Pancreas (tissue), 10 donors: ENCODE data around the gene CHP2. TPM values are rescaled to one million over a fixed set of nuclear protein-coding genes. Genes with fewer than 3 reads are reported as not detected.
A peak's percentile ranks its signal among the peaks of the same experiment; 100 is the strongest.
"Not testable (repeated sequence)": the region's sequence is repeated elsewhere in the genome, so short reads cannot be mapped to it uniquely, and the experiment has no call there.

ENCODE experiments used
- ATAC-seq, 4 donors: fragments of 200-7000 bp; cut with Tn5 transposase; one replicate each; pipeline versions ENCODE4 v1.8.0 to v1.9.1; 2020; ENCODE audit warnings: mild to moderate bottlenecking in 4 of 4, moderate library complexity in 4 of 4
- DNase-seq, 6 donors: peaks; one replicate each; pipeline ENCODE4 v3.0.0-alpha.2; 2020
- FAIRE-seq: peaks from 2 replicates; lab custom pipeline; 2012; peaks lifted over from hg19 to GRCh38; lab: Jason Lieb, UNC
- H3K27ac ChIP-seq, 4 donors: fragments of 200-600 bp; sonication (generic); 1 replicate in 3 of 4; 2 replicates in 1 of 4; pipeline versions ENCODE4 v1.5.0 to v1.8.0; 2020
- H3K27me3 ChIP-seq, 4 donors: fragments of 200-600 bp; one replicate each; pipeline ENCODE4 v1.8.0; 2021
- H3K36me3 ChIP-seq, 3 donors: fragments of 200-600 bp; sonication (generic) in 1 of 3; one replicate each; pipeline versions ENCODE4 v1.5.0 to v1.8.0; 2020 to 2021
- H3K4me1 ChIP-seq, 3 donors: fragments of 200-600 bp; one replicate each; pipeline ENCODE4 v1.8.0; 2021
- H3K4me3 ChIP-seq, 4 donors: fragments of 200-600 bp; sonication (generic) in 2 of 4; one replicate each; pipeline versions ENCODE4 v1.5.0 to v1.8.0; 2020 to 2021
- H3K9me3 ChIP-seq, 4 donors: fragments of 200-600 bp; one replicate each; pipeline ENCODE4 v1.8.0; 2021
- WGBS, 2 donors: extraction: QIAGEN DNeasy Blood & Tissue Kit; methylation state at CpG; one replicate each; pipeline ENCODE4 v1.1.7; 2013; 5-methylcytosine and 5-hydroxymethylcytosine counted together
- intact Hi-C, 3 donors: fragments of 100-400 bp; cut with DNase I; formaldehyde crosslinking; loops; one replicate each; pipeline versions ENCODE4 v1.11.1 to v1.14.2; 2022
- polyA plus RNA-seq, 2 donors: library from polyadenylated mRNA; stranded (reverse); fragments of 200-250 nt; gene quantifications; one replicate each; pipeline ENCODE4 v1.2.3, GENCODE V29; 2013
- total RNA-seq, 6 donors: library from RNA; stranded (reverse); fragmentation: NEBNext Ultra II Directional in 4 of 6; extraction: Animal tissue kit (Norgen Biotek cat#: 25700) in 4 of 6; gene quantifications; one replicate each; pipeline versions ENCODE4 v1.2.1 to v1.2.4, GENCODE V29; 2021 to 2023
- TF ChIP-seq, protein P1 (sequence below), 4 donors: fragments of 200-600 bp; sonication (generic) in 3 of 4; IDR thresholded peaks; one replicate each; pipeline versions ENCODE4 v1.5.0 to v1.8.0; 2021; ENCODE audit warnings: antibody characterized with exemption in 4 of 4
- donor health status: healthy with polysubstance abuse.
- donor health status: DM: no; HTN: no; CAD: no; lungs with moderate emphysema.
- donor health status: DM: no; HTN: no; CAD: no.
- donor health status: control.
- donor health status: control.
- donor health status: Bipolar disorder and iron deficiency.
- donor health status: DM: yes; HTN: yes; CAD: no.
- donor health status: DM: no; HTN: no; CAD: no.
- donor health status: DM: no; HTN: no; CAD: no.
- donor health status: DM: yes; HTN: yes; CAD: no.

The CHP2 gene
- total and polyA plus RNA-seq, 8 donors: not detected

DNA sequence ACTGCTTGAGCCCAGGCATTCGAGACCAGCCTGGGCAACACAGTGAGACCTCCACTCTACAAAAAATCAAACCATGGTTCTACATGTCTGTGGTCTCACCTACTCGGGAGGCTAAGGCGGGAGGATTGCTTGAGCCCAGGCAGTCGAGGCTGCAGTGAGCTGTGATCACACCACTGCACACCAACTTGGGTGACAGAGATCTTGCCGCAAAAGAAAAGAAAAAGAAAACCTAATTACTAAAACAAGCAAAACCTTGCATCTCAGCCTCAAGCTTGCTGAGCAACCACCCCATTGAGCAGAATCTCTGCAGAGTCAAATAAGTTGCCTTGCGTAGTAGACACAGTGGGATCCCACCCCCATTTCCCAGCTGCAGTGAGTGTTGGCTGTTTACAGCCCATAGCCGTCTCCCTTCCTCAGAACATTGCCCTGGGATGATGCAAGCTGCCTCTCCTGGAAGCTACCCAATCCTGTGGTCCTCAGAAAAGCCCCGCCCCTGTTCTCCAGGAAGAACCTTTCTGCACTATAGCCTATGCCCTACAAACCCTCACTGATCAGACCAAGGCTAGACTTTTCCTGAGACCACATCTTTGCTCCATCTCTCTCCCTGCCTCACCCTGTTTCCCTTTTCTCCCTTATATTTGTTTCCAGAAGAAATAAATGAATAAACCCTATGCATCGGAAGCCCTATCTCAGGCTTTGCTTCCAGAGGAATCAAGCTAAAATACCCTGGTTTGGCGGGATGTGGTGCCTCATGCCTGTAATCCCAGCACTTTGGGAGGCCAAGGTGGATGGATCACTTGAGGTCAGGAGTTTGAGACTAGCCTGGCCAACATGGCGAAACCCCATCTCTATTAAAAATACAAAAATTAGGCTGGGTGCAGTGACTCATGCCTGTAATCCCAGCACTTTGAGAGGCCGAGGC lies 25.1 kb upstream of the CHP2 start:
- FAIRE-seq (no peak), ATAC-seq (peak in 2 of 4 donors; percentile 42 to 51), DNase-seq (no peak)
- TF ChIP-seq, protein P1, sequence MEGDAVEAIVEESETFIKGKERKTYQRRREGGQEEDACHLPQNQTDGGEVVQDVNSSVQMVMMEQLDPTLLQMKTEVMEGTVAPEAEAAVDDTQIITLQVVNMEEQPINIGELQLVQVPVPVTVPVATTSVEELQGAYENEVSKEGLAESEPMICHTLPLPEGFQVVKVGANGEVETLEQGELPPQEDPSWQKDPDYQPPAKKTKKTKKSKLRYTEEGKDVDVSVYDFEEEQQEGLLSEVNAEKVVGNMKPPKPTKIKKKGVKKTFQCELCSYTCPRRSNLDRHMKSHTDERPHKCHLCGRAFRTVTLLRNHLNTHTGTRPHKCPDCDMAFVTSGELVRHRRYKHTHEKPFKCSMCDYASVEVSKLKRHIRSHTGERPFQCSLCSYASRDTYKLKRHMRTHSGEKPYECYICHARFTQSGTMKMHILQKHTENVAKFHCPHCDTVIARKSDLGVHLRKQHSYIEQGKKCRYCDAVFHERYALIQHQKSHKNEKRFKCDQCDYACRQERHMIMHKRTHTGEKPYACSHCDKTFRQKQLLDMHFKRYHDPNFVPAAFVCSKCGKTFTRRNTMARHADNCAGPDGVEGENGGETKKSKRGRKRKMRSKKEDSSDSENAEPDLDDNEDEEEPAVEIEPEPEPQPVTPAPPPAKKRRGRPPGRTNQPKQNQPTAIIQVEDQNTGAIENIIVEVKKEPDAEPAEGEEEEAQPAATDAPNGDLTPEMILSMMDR (IDR thresholded peaks at IDR 0.05): no peak
- H3K27ac ChIP-seq: no peak overlapping the region
- H3K27me3 ChIP-seq: no peaks in the 10 kb centered on the region
- no peak overlapping the region for H3K4me3 ChIP-seq
- H3K36me3 ChIP-seq: no peaks in the 10 kb centered on the region
- no peaks in the 10 kb centered on the region for H3K9me3 ChIP-seq
- intact Hi-C loops: no loop called here
- H3K4me1 ChIP-seq: no peaks in the 10 kb centered on the region
- 54 to 60% methylated on average over 12 of the region's 12 CpGs for WGBS, 2 donors

DNA sequence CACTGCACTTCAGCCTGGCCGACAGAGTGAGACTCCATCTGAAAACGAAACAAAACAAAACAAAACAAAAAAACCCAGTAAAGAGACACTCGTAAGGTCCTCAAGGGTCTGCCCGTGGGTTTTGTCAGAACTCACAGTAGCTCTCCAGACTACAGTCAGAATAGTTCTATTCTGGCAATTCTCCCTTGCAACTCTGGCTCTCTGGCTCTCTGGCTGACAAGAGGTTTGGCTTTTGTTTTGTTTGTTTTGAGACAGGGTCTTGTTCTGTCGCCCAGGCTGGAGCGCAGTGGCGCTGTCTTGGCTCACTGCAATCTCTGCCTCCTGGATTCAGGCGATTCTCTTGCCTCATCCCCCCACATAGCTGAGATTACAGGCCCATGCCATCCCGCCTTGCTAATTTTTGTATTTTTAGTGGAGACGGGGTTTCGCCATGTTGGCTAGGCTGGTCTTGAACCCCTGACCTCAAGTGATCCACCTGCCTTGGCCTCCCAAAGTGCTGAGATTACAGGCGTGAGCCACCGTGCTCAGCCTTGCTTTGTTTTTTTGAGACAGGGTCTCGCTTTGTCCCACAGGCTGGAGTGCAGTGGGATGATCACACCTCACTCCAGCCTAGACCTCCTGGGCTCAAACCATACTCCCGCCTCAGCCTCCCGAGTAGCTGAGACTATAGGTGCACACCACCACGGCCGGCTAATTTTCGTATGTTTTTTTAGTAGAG lies 20.5 kb upstream of the CHP2 start:
- WGBS, 2 donors: 60 to 70% methylated on average over 19 of the region's 19 CpGs
- H3K36me3 ChIP-seq: no peaks in the 10 kb centered on the region
- no peaks in the 10 kb centered on the region for H3K9me3 ChIP-seq
- H3K27ac ChIP-seq: no peak overlapping the region
- no peaks in the 10 kb centered on the region for H3K4me1 ChIP-seq
- intact Hi-C loops: no loop called here
- ATAC-seq (no peak), DNase-seq (no peak), FAIRE-seq (no peak)
- no peak overlapping the region for H3K4me3 ChIP-seq
- peaks cover 0 to 4% (median 0%) of the 10 kb centered on the region in 4 donors for H3K27me3 ChIP-seq
- TF ChIP-seq, protein P1 (IDR thresholded peaks at IDR 0.05): no peak

DNA sequence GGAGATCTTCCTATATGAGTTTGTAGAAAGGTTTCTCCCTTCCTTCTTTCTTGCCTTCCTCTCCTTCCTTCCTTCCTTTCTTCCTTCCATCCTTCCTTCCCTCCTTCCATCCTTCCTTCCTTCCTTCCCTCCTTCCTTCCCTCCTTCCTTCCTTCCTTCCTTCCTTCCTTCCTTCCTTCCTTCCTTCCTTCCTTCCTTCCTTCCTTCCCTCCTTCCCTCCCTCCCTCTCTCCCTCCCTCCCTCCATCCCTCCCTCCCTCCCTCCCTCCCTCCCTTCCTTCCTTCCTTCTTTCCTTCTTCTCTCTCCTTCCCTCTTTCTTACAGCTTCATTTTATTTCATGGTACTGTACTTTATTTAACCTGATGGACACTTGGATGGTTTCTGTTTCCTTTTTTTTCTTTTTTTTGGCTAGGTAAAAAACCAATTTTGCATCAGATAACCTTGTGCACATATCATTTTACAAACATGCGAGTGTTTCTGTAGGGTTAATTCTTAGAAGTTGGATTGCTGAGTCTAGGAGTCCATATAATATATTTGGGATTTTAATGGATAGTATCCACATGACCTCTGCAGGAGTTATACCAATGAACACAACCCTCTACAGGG lies 17.3 kb upstream of the CHP2 start:
- intact Hi-C loops, H3K27me3 ChIP-seq, H3K36me3 ChIP-seq, ATAC-seq, FAIRE-seq, H3K4me1 ChIP-seq, H3K27ac ChIP-seq, H3K9me3 ChIP-seq, DNase-seq, H3K4me3 ChIP-seq: not testable (repeated sequence)
- 44 to 65% methylated on average over 1 of the region's 1 CpG for WGBS, 2 donors

DNA sequence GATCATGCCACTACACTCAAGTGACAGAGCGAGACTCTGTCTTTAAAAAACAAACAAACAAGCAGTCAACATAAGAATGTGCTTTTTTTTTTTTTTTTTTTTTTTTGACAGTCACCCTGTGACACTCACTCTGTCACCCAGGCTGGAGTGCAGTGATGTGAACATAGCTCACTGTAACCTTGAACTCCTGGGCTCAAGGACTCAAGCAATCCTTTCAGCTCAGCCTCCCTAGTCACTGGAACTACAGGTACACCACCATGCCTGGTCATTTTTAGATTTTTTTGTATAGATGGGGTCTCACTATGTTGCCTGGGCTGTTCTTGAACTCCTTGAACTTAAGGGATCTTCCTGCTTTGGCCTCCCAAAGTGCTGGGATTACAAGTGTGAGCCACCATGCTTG lies 15.3 kb upstream of the CHP2 start:
- no peak for ATAC-seq
- Histone ChIP-seq H3K9me3 (no peaks in the 10 kb centered on the region), H3K4me1 (no peaks in the 10 kb centered on the region), H3K4me3 (no peak overlapping the region), H3K27ac (no peak overlapping the region), H3K27me3 (peaks cover 0 to 4% (median 0%) of the 10 kb centered on the region in 4 donors), H3K36me3 (no peaks in the 10 kb centered on the region)
- no peak for FAIRE-seq
- TF ChIP-seq, protein P1 (IDR thresholded peaks at IDR 0.05): no peak
- intact Hi-C loops: no loop called here
- DNase-seq: no peak
- 47 to 56% methylated on average over 1 of the region's 1 CpG for WGBS, 2 donors

DNA sequence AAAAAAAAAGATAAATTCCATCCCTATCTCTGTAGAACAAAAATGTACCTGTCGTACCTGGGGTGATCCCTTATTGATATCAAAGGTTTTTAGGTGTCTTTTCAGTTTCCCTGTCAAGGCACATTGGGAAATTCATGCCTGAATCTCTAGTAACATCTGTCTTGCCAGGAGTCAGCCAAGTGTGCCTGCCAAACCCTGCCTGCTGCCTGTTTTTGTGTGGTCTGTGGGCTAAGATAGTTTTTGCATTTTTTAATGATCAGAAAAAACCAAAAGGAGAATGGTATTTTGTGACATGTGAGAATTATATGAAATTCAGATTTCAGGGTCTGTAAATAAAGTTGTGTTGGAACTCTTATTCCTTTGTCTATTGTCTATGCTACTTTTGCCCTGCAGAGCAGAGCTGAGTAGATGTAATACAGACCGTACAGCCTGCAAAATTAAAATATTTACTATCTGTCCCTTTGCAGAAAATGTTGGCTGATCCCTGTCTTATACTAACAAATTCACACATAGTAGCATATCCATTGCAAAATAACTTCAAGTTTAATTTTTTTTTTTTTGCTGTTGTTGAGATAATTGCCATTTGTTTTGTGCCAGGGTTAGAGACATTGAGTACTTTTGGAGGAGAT lies 13.0 kb upstream of the CHP2 start:
- H3K27me3 ChIP-seq: peaks cover 0 to 1% (median 0%) of the 10 kb centered on the region in 4 donors
- 24 to 34% methylated on average over 2 of the region's 2 CpGs for WGBS, 2 donors
- H3K27ac ChIP-seq: no peak overlapping the region
- FAIRE-seq (no peak), ATAC-seq (no peak), DNase-seq (no peak)
- H3K36me3 ChIP-seq: no peaks in the 10 kb centered on the region
- TF ChIP-seq, protein P1 (IDR thresholded peaks at IDR 0.05): no peak
- intact Hi-C loops: no loop called here
- no peaks in the 10 kb centered on the region for H3K9me3 ChIP-seq
- H3K4me1 ChIP-seq: no peaks in the 10 kb centered on the region
- H3K4me3 ChIP-seq: no peak overlapping the region
